Stimulated activated CD8-positive, alpha-beta memory T cell treated with anti-CD3 and anti-CD28 coated beads, Interleukin-7, amount 100 ng/mL, for 4 hours (primary cell): ENCODE measurements around the gene RAET1L.
"Not testable (repeated sequence)": the region's sequence is repeated elsewhere in the genome, so short reads cannot be mapped to it uniquely, and the experiment has no call there.

Source experiments
- DNase-seq, 2 donors: peaks; one replicate each; pipeline ENCODE4 v3.0.0-alpha.2; 2020; ENCODE audit warnings: low read depth in 2 of 2

The RAET1L gene

DNA sequence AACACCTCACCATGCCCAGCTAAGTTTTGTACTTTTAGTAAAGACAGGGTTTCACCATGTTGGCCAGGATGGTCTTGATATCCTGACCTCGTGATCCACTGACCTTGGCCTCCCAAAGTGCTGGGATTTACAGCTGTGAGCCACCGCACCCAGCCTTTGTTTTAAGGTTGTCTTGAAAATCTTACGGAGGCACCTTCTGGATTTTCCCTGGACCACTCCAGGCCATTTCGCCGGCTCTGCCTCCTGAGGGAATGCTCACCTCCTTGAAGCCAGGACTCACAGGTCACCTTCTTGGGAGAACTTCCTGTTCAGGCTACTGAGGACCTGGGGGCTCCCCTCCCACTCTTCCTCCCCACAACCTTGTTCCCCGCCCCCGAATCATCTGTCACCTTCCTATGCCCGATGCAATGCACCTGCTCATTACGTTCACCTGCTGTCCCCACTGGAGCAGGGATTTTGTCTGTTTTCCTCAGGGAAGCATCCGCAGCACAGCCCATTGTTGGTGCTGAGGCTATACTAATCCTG is 19.4 kb upstream of the RAET1L start:
- DNase-seq = no peak

GRCh38 chr6:150043501-150044412 is 18.4 kb upstream of the RAET1L start:
- DNase-seq = no peak

GRCh38 chr6:150043096-150043495 is 17.8 kb upstream of the RAET1L start:
- DNase-seq = no peak

GRCh38 chr6:150038202-150039062 is 13.1 kb upstream of the RAET1L start:
- no peak for DNase-seq

DNA sequence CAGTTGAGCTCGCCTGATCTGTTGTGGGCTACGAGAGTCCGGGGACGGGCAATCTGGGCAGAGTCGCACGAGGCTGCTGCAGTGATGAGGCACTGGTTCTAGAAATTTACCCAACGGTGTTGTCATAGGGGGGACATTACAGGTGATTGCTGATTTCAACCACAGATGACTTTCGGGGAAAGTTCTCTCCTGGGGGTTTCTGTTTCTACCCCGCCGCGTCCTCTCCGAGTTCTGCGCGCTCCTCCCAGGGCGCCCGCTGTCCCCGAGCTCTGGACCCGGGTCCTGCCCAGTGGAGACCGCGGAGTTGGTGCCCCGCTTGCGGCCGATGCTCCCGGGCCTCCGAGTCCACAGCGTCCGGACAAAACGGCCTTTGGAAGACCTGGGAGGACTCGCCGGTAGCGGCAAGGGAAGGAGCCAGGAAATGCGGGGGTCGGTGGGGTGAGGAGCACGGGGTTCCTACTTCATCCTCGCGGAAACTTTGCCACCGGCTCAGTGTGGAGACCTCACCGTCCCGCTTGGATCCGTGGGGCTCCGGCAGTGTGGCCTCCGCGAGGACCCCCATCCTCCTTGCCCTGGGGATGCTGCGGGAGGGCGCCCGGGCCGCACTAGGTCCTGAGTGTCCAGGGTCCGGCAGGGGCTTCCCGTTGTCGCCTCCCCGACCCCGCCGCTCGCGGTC is 12.3 kb upstream of the RAET1L start:
- no peak for DNase-seq

DNA sequence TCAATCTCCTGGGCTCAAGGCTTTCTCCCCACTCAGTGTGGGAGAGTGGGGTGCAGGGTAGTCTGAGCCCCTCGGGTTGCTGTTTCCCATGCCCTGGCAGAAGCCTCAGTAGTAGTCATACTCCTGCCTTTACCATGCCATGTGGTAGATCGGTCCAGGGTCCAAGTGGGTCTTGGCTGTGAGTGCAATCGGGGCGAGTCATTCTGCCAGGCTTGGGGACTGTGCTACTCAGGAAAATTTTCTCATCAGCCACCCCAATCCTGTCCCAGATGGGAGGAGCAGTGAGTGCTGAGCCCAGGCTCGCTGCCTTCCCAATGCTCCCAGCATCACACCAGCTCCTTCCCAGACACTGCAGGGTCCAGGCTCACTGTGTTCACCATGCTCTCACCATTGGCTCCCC is 10.7 kb upstream of the RAET1L start:
- no peak for DNase-seq

GRCh38 chr6:150033207-150033771 is 8.0 kb upstream of the RAET1L start:
- DNase-seq = no peak

- DNase-seq = no peak
Measured at GRCh38 chr6:150032598-150032997, 7.3 kb upstream of the RAET1L start.

DNA sequence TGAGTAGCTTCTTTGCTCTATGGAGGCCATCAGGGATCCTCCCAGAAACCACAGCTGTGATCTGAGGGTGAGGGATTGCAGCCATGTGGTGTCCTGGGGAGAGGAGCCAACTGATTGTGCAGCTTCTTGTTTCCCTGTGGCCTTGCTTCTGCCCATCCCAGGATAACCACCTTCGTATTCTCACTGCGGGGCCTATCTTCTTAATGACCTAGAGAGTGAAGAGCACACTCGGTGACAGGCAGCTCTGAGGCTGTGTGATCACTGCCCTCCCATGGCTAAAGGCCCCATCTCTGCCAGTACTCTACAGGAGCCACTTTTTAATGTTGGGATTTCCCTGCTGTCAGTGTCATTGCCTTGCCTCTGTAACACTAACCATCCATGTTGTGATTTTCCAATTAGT is 5.3 kb upstream of the RAET1L start:
- DNase-seq = no peak

DNA sequence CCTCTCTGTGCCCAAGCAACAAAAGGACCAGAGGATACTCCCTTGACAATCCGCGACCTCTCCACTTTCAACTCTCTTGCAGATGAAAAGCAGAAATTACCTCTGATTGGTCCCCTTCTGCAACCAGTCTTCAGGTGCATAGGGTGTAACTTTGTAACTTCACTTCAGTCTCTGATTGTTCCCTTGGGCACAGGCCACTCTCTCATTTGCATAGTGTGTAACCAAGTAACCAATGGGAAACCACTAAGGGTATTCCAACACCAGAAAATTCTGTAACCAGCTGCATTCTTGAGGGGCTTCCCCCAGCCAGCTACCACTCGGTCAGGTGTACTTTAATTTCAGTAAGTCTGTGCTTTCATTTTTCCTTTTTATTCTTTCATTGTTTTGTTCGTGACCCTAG is 4.4 kb upstream of the RAET1L start:
- DNase-seq = no peak

DNA sequence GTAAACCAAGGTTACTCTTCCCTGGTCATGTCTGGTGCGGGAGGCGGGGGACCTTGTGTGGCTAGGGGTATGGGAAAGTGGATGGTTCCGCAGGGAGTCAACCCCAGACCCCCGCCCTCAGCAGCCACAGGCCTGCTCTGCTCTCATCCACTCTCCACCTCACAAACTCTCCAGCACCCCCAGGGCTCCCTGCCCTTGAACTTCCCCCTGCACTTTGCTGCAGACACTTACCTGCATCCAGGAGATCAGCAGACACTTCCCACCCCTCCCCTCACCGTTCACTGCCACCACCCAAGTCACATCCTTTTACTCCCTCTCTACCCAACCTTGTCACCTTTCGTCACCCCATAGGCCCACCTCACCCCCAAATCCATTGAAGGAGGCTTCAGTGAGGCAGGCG is 3.9 kb upstream of the RAET1L start:
- no peak for DNase-seq

DNA sequence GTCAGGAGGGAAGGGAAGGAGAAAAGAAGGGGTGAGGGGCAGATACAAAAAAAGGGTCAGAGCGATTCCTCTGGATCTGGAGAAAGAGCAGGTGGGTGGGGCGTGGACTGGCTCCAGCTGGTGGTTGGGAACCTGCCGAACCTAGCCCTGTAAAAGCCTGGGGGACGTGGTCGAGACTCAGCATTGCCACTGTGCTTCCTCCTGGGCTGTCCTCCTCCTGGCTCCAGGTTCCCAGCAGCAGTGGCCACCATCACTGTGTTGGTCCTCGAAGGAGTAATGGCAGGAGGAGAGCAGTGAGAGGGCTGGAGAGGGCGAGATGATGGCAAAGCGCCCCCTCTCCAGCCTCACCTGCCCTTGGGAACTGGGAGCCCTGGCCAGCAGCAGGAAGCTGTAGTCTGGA is 3.5 kb upstream of the RAET1L start:
- DNase-seq = no peak

GRCh38 chr6:150027806-150028565 is 2.7 kb upstream of the RAET1L start:
- DNase-seq = no peak

- no peak for DNase-seq
Measured at GRCh38 chr6:150026976-150027805, 1.9 kb upstream of the RAET1L start.

GRCh38 chr6:150024646-150025155 is 631 bp downstream of the RAET1L start:
- no peak for DNase-seq

DNA sequence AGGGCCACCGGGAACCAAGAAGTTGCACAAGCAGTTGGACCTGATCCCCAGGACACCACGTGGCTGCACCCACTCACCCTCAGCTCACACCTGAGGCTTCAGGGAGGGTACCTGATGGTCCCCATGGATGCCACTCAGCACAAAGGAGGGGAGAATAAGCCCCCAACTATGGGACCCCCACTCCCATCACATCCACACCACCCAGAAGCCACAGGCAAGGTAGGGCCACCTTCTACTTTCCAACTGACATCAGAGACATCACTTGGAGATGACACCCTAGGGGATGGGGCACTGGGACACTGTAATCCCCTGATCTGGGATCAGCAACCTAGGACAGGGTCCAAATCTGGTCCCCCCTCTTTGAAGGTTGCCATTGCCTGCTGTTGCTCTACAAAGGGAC is 1.3 kb downstream of the RAET1L start:
- DNase-seq = not testable (repeated sequence)

DNA sequence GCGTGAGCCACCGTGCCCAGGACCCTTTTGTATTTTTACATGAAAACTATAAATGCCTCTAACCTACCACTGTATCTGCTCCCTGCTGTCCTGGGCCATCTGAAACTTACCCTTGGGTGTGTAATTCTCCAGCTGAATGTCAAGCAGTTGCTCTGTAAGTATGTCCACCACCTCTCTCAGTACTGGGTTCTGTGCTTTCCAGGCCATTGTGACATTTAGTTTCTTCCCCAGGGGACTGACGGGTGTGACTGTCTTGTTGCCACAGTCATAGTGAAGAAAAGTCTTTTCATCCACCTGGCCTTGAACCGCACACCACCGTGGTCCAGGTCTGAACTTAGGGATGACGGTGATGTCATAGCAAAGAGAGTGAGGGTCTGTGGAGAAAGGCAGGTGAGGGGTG is 3.5 kb downstream of the RAET1L start:
- not testable (repeated sequence) for DNase-seq

- DNase-seq = no peak
Measured at GRCh38 chr6:150018846-150019580, 6.3 kb downstream of the RAET1L start.

GRCh38 chr6:150017186-150017521 is 8.2 kb downstream of the RAET1L start:
- DNase-seq = not testable (repeated sequence)
